GM12878 (cell line): ENCODE results near the gene GUCA1A. TPM values are rescaled to one million over a fixed set of nuclear protein-coding genes. Genes with fewer than 3 reads are reported as not detected.

Experiments used
- ATAC-seq: fragments of 200-7000 bp; cut with Tn5 transposase; 3 replicates; pipeline ENCODE4 v1.9.1; 2020; ENCODE audit warnings: mild to moderate bottlenecking, moderate library complexity
- Bru-seq: library from RNA; stranded (reverse); fragments of 400-500 nt; gene quantifications from one replicate; lab custom pipeline; 2021; lab: Mats Ljungman, UMichigan
- BruChase-seq, 2 experiments: library from RNA; stranded (reverse); fragments of 400-500 nt; gene quantifications; one replicate each; lab custom pipeline; 2021; lab: Mats Ljungman, UMichigan
- BruUV-seq: library from RNA; stranded (reverse); fragments of 400-500 nt; replicated peaks from 2 replicates; lab custom pipeline; 2021; lab: Mats Ljungman, UMichigan
- CTCF ChIA-PET: fragments of 300-600 bp; sonication (Branson Sonifier 250); formaldehyde crosslinking; extraction: SDS; loops from one replicate; lab custom pipeline; 2021; ENCODE audit warnings: inconsistent platforms; lab: Yijun Ruan, JAX
- POLR2A ChIA-PET: fragments of 350-600 bp; formaldehyde crosslinking; extraction: SDS; loops from one replicate; lab custom pipeline; 2021; ENCODE audit warnings: inconsistent platforms; lab: Charles Lee
- RAD21 ChIA-PET: fragments of 300-600 bp; sonication (Branson Sonifier 250); formaldehyde crosslinking; loops from one replicate; lab custom pipeline; 2023; ENCODE audit warnings: antibody characterized with exemption; ENCODE audit not compliant: unreplicated experiment; lab: Charles Lee
- SMC1A ChIA-PET: fragments of 300-600 bp; sonication (Branson Sonifier 250); formaldehyde crosslinking; loops from one replicate; lab custom pipeline; 2023; ENCODE audit not compliant: unreplicated experiment, uncharacterized antibody; lab: Charles Lee
- DNase-seq: peaks from one replicate; pipeline ENCODE4 v3.0.0-alpha.2; 2011; ENCODE audit warnings: low read depth, low spot score
- FAIRE-seq: peaks from 3 replicates; lab custom pipeline; 2011; peaks lifted over from hg19 to GRCh38; lab: Jason Lieb, UNC
- H2AFZ ChIP-seq: 2 replicates; pipeline ENCODE4 v1.6.0; 2011; ENCODE audit warnings: low read depth, low read length, control low read depth; ENCODE audit not compliant: control insufficient read depth
- H3K27ac ChIP-seq: 2 replicates; pipeline ENCODE4 v1.5.1; 2011; ENCODE audit warnings: control low read depth; ENCODE audit not compliant: control insufficient read depth, insufficient read depth
- H3K27me3 ChIP-seq, 2 experiments: replicated peaks in 1 of 2; 2 replicates each; pipeline versions ENCODE4 v1.6.0 to v1.6.1; 2011; ENCODE audit warnings: low read length in 1 of 2; ENCODE audit not compliant: control insufficient read depth in 2 of 2, insufficient read depth in 2 of 2
- H3K36me3 ChIP-seq, 2 experiments: 2 replicates each; pipeline ENCODE4 v1.5.1; 2011; ENCODE audit warnings: low read length in 1 of 2; ENCODE audit not compliant: control insufficient read depth in 2 of 2, insufficient read depth in 2 of 2
- H3K4me1 ChIP-seq: 2 replicates; pipeline ENCODE4 v1.6.1; 2011; ENCODE audit warnings: mild to moderate bottlenecking, low read length, moderate library complexity, mixed read lengths; ENCODE audit not compliant: control insufficient read depth, insufficient read depth
- H3K4me2 ChIP-seq: 2 replicates; pipeline ENCODE4 v1.6.0; 2011; ENCODE audit warnings: control low read depth; ENCODE audit not compliant: control insufficient read depth, insufficient read depth
- H3K4me3 ChIP-seq: fragments of 200-600 bp; sonication (generic); 2 replicates; pipeline ENCODE4 v1.5.1; 2016
- H3K79me2 ChIP-seq: 2 replicates; pipeline ENCODE4 v1.6.0; 2011; ENCODE audit warnings: low read length; ENCODE audit not compliant: control insufficient read depth, insufficient read depth
- H3K9ac ChIP-seq: 2 replicates; pipeline ENCODE4 v1.8.0; 2011; ENCODE audit warnings: low read length, control low read depth, mixed read lengths; ENCODE audit not compliant: control insufficient read depth, insufficient read depth
- H3K9me3 ChIP-seq: replicated peaks from 3 replicates; pipeline ENCODE4 v1.5.1; 2011; ENCODE audit warnings: mild to moderate bottlenecking, low read length; ENCODE audit not compliant: control insufficient read depth, insufficient read depth
- H4K20me1 ChIP-seq: 2 replicates; pipeline ENCODE4 v1.6.0; 2011; ENCODE audit not compliant: control insufficient read depth, insufficient read depth
- CHD4 ChIP-seq: fragments of 200-600 bp; sonication (generic); IDR thresholded peaks from 2 replicates; pipeline ENCODE4 v1.6.1; 2016; ENCODE audit warnings: mild to moderate bottlenecking
- MTA3 ChIP-seq: IDR thresholded peaks from 2 replicates; pipeline ENCODE4 v1.6.1; 2012; ENCODE audit warnings: low read length, inconsistent platforms, borderline replicate concordance
- NR2F1 ChIP-seq: fragments of 450-650 bp; conservative IDR thresholded peaks from 2 replicates; pipeline ENCODE4 v1.6.1; 2017; ENCODE audit warnings: mild to moderate bottlenecking
- RELA ChIP-seq: fragments of 450-650 bp; IDR thresholded peaks from 2 replicates; pipeline ENCODE4 v1.8.0; 2014; ENCODE audit warnings: borderline replicate concordance; ENCODE audit not compliant: partially characterized antibody
- SIX5 ChIP-seq: IDR thresholded peaks from 2 replicates; pipeline ENCODE4 v1.6.1; 2011; ENCODE audit warnings: mild to moderate bottlenecking, low read depth, low read length, moderate library complexity; ENCODE audit not compliant: severe bottlenecking
- ZZZ3 ChIP-seq: IDR thresholded peaks from 2 replicates; pipeline ENCODE4 v1.6.1; 2011; ENCODE audit warnings: low read depth; ENCODE audit not compliant: control insufficient read depth, insufficient read length
- WGBS: methylation state at CpG from one replicate; pipeline ENCODE4 v1.1.6; 2016; ENCODE audit warnings: low lambda C conversion rate; ENCODE audit not compliant: insufficient replicate concordance, insufficient coverage; ENCODE audit errors: missing lambda C conversion rate; 5-methylcytosine and 5-hydroxymethylcytosine counted together
- in situ Hi-C: fragments of 300-500 bp; cut with MboI; formaldehyde crosslinking; loops from 9 replicates; pipeline ENCODE4 v1.14.3; 2018; ENCODE audit warnings: mixed read lengths
- intact Hi-C: fragments of 100-400 bp; cut with micrococcal nuclease; formaldehyde crosslinking; loops from one replicate; pipeline ENCODE4 v1.14.2; 2022; ENCODE audit not compliant: unreplicated experiment
- long read RNA-seq, 2 experiments: library from polyadenylated mRNA; unstranded; transcript quantifications; one replicate each; pipeline ENCODE4 v2.0.0, GENCODE V29; 2019 to 2020
- polyA minus RNA-seq, 3 experiments: library from RNA; depleted of rRNA, polyadenylated mRNA; stranded (reverse); fragments of >200 nt; gene quantifications; 2 replicates each; pipeline ENCODE4 v1.2.3, GENCODE V29; 2011
- polyA plus RNA-seq, 11 experiments: library from polyadenylated mRNA; depleted of rRNA in 4 of 11; unstranded in 6 of 11; stranded (reverse) in 5 of 11; fragments of >200 nt; fragmentation: Nextera tagmentation in 4 of 11; fragmentation: Illumina TruSeq in 1 of 11; extraction: Ambion mirVana in 4 of 11; extraction: Trizol in 1 of 11; gene quantifications; 1 replicate in 1 of 11; 2 replicates in 10 of 11; pipeline versions ENCODE4 v1.2.1 to v1.2.3, GENCODE V29; 2011 to 2016; ENCODE audit warnings: inconsistent platforms in 2 of 11, missing spikeins in 2 of 11, low read depth in 1 of 11
- total RNA-seq, 4 experiments: library from RNA; depleted of rRNA in 3 of 4; stranded (reverse); fragments of >200 nt in 3 of 4; fragmentation: Illumina TruSeq in 1 of 4; extraction: Trizol in 1 of 4; gene quantifications; 2 replicates each; pipeline versions ENCODE4 v1.2.1 to v1.2.3, GENCODE V29; 2013 to 2021
- TF ChIP-seq, protein P1 (sequence below): fragments of 450-650 bp; formaldehyde crosslinking; IDR thresholded peaks from 2 replicates; pipeline ENCODE4 v1.5.0; 2022; ENCODE audit warnings: mild to moderate bottlenecking, missing genetic modification characterization

The GUCA1A gene
- not detected in 2 replicates for total RNA-seq (2013; cell fraction: nucleolus; rRNA removed)
- total RNA-seq (2014; rRNA removed) = not detected in 2 replicates
- not detected in 2 replicates for total RNA-seq (2014; rRNA removed; fragmentation: Illumina TruSeq; extraction: Trizol)
- total RNA-seq (2021) = not detected in 2 replicates
- polyA plus RNA-seq (2011; ENCODE audit: low read depth) = not detected
- polyA plus RNA-seq (2011; rRNA removed) = not detected in 2 replicates
- polyA plus RNA-seq (2011; cell fraction: cytosol; rRNA removed) = not detected in 2 replicates
- polyA plus RNA-seq (2011; cell fraction: nucleus; rRNA removed) = not detected in 2 replicates
- not detected in 2 replicates for polyA plus RNA-seq (2012)
- not detected in 2 replicates for polyA plus RNA-seq (2014; fragmentation: Illumina TruSeq; extraction: Trizol)
- polyA plus RNA-seq (2014; fragmentation: Nextera tagmentation; extraction: Ambion mirVana) = not detected
- polyA plus RNA-seq (2014; rRNA removed) = not detected in 2 replicates
- not detected for polyA plus RNA-seq (2016; fragmentation: Nextera tagmentation; extraction: Ambion mirVana)
- polyA minus RNA-seq (2011; rRNA and poly(A)+ RNA removed) = not detected in 2 replicates
- polyA minus RNA-seq (2011; cell fraction: cytosol; rRNA and poly(A)+ RNA removed) = not detected in 2 replicates
- polyA minus RNA-seq (2011; cell fraction: nucleus; rRNA and poly(A)+ RNA removed) = not detected in 2 replicates
- percentile 5 among the genes with signal in this experiment for Bru-seq, nascent RNA
- BruChase-seq, experiment 1, labeled RNA remaining after a 6-hour chase = percentile 12 among the genes with signal in this experiment
- not detected for BruChase-seq, experiment 2, labeled RNA remaining after a 2-hour chase
- long read RNA-seq, experiment 1 = 0 reads
- long read RNA-seq, experiment 2 = 0 reads

DNA sequence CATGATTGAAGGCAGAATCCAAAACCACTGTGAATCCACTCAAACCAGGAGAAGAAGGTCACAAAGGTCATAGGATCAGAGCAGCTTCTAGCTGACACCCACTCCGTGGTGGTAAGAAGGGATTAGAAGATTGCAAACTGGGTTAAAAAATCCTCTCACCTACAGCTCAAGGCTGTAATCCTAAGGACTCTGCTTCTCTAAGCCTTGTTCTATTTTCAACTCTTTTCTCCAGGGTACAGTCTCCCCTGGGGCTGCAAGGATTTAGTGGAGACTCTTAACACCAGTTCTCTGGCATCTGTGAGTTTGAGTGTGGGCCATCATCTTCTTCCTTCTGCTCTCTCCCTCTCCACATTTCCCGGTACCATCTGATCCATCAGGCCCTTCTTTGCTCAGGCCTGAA is at the start of gene GUCA1A:
Gene GUCA1A, plus strand, starts transcription at position 264 of the 400 bp plus-strand sequence. CDS start 250 bp downstream, outside the sequence.
- H3K27me3 ChIP-seq = peaks cover 0 to 2% of the 10 kb centered on the region in 2 experiments; a peak in 2 of 4 replicates
- RAD21 ChIA-PET = interaction anchor here (0.7 kb wide), 1 partner anchor 9 kb away, joined by 4 read pairs; no protein-coding TSS in a partner anchor
- in situ Hi-C loops = no loop called here
- intact Hi-C loops = no loop called here
- SMC1A ChIA-PET = no interaction called here
- FAIRE-seq = no peak
- no peaks in the 10 kb centered on the region for H3K36me3 ChIP-seq
- H3K4me3 ChIP-seq = no peak within 1 kb of the TSS
- H3K79me2 ChIP-seq = no peaks in the 10 kb centered on the region
- H2AFZ ChIP-seq = no peak within 1 kb of the TSS
- TF ChIP-seq, protein P1, sequence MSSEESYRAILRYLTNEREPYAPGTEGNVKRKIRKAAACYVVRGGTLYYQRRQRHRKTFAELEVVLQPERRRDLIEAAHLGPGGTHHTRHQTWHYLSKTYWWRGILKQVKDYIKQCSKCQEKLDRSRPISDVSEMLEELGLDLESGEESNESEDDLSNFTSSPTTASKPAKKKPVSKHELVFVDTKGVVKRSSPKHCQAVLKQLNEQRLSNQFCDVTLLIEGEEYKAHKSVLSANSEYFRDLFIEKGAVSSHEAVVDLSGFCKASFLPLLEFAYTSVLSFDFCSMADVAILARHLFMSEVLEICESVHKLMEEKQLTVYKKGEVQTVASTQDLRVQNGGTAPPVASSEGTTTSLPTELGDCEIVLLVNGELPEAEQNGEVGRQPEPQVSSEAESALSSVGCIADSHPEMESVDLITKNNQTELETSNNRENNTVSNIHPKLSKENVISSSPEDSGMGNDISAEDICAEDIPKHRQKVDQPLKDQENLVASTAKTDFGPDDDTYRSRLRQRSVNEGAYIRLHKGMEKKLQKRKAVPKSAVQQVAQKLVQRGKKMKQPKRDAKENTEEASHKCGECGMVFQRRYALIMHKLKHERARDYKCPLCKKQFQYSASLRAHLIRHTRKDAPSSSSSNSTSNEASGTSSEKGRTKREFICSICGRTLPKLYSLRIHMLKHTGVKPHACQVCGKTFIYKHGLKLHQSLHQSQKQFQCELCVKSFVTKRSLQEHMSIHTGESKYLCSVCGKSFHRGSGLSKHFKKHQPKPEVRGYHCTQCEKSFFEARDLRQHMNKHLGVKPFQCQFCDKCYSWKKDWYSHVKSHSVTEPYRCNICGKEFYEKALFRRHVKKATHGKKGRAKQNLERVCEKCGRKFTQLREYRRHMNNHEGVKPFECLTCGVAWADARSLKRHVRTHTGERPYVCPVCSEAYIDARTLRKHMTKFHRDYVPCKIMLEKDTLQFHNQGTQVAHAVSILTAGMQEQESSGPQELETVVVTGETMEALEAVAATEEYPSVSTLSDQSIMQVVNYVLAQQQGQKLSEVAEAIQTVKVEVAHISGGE (CRISPR knock-in tag) = no peak
- TF ChIP-seq ZZZ3 = no peak
- TF ChIP-seq SIX5 = no peak
- no peak for TF ChIP-seq CHD4
- no peak for TF ChIP-seq NR2F1
- no peak for TF ChIP-seq MTA3
- TF ChIP-seq RELA = no peak
- no peak for ATAC-seq
- CTCF ChIA-PET = interaction anchor here (0.9 kb wide), 1 partner anchor 11 kb away, joined by 4 read pairs; no protein-coding TSS in a partner anchor
- no peak within 1 kb of the TSS for H3K9ac ChIP-seq
- H3K9me3 ChIP-seq = no peaks in the 10 kb centered on the region
- H3K27ac ChIP-seq = no peak within 1 kb of the TSS
- H4K20me1 ChIP-seq = no peaks in the 10 kb centered on the region
- WGBS = 71% methylated on average over 2 of the region's 2 CpGs
- no peak for DNase-seq
- no peaks in the 10 kb centered on the region for H3K4me1 ChIP-seq
- BruUV-seq = no TSS peak
- POLR2A ChIA-PET = no interaction called here
- no peak within 1 kb of the TSS for H3K4me2 ChIP-seq
